ENCODE results near the gene SMAD6.

SMAD6 gene

GRCh38 chr15:66829551-66830121 is 127.6 kb downstream of the SMAD6 start:
- DNase-seq = no peak

- DNase-seq = no peak
These were observed 128.3 kb downstream of the SMAD6 start for GRCh38 chr15:66830358-66830757.

GRCh38 chr15:66830823-66831222 is 128.8 kb downstream of the SMAD6 start:
- DNase-seq = no peak

GRCh38 chr15:66831289-66831688 is 129.3 kb downstream of the SMAD6 start:
- no peak for DNase-seq

GRCh38 chr15:66831801-66832390 is 129.9 kb downstream of the SMAD6 start:
- DNase-seq = no peak

Data from AML-193 (cell line).